HG03097 (cell line): ENCODE measurements around the gene PET100.

Source experiments
- ATAC-seq: cut with Tn5 transposase; IDR thresholded peaks from one replicate; pipeline ENCODE4 v1.9.1; 2021; ENCODE audit not compliant: unreplicated experiment, low FRiP score

The PET100 gene

GRCh38 chr19:7676376-7676775, 46.8 kb downstream of the PET100 start:
- ATAC-seq, result no peak

- no peak for ATAC-seq
Measured at GRCh38 chr19:7676854-7677253, 47.3 kb downstream of the PET100 start, which contains the start of gene MCEMP1. Gene MCEMP1 (plus strand): TSS chr19:7677090. CDS start chr19:7677121, 31 bp downstream.

- no peak for ATAC-seq
Measured at GRCh38 chr19:7677669-7678311, 48.2 kb downstream of the PET100 start.

- ATAC-seq, result no peak
Measured at GRCh38 chr19:7678971-7679751, 49.6 kb downstream of the PET100 start.

GRCh38 chr19:7679771-7680605, 50.4 kb downstream of the PET100 start:
- ATAC-seq, result no peak

GRCh38 chr19:7680606-7681339, 51.2 kb downstream of the PET100 start, which contains the start of gene TRAPPC5:
Gene TRAPPC5 (plus strand): TSS chr19:7680833. CDS start chr19:7682254, 1,421 bp downstream.
- peak; percentile 48 for ATAC-seq
